CD4-positive, alpha-beta memory T cell (primary cell): ENCODE results near the gene TMEM174. TPM values are rescaled to one million over a fixed set of nuclear protein-coding genes. Genes with fewer than 3 reads are reported as not detected.

Experiments
- CTCF ChIA-PET: fragments of 350-600 bp; sonication (Branson Sonifier 250); formaldehyde crosslinking; loops from one replicate; lab custom pipeline; 2021; ENCODE audit warnings: inconsistent platforms; ENCODE audit not compliant: partially characterized antibody; lab: Charles Lee
- POLR2A ChIA-PET: fragments of 350-600 bp; sonication (Branson Sonifier 250); formaldehyde crosslinking; loops from one replicate; lab custom pipeline; 2021; ENCODE audit not compliant: partially characterized antibody; lab: Charles Lee
- DNase-seq, 5 donors: peaks; one replicate each; pipeline versions ENCODE4 v3.0.0 to v3.0.0-alpha.2; 2020 to 2022; ENCODE audit warnings: mixed read lengths in 1 of 5
- H3K27ac ChIP-seq: one replicate; pipeline ENCODE4 v1.7.0; 2013; ENCODE audit warnings: low read depth, low read length
- H3K27me3 ChIP-seq: 2 replicates; pipeline ENCODE4 v1.7.0; 2013; ENCODE audit warnings: mild to moderate bottlenecking, low read length, moderate library complexity; ENCODE audit not compliant: insufficient read depth
- H3K36me3 ChIP-seq: 2 replicates; pipeline ENCODE4 v1.7.0; 2013; ENCODE audit warnings: mild to moderate bottlenecking, low read length, moderate library complexity; ENCODE audit not compliant: insufficient read depth
- H3K4me1 ChIP-seq: 2 replicates; pipeline ENCODE4 v1.7.0; 2013; ENCODE audit warnings: mild to moderate bottlenecking, low read length, moderate library complexity; ENCODE audit not compliant: insufficient read depth
- H3K4me3 ChIP-seq, 2 donors: one replicate each; pipeline ENCODE4 v1.7.0; 2013; ENCODE audit warnings: low read length in 2 of 2, mild to moderate bottlenecking in 1 of 2
- H3K9me3 ChIP-seq, 2 donors: one replicate each; pipeline ENCODE4 v1.7.0; 2013; ENCODE audit warnings: low read length in 2 of 2, control low read depth in 1 of 2; ENCODE audit not compliant: control insufficient read depth in 1 of 2
- H3K27ac Mint-ChIP-seq, 7 donors: one replicate each; pipeline ENCODE4 v1.8.0; 2020 to 2021; ENCODE audit warnings: mixed read lengths in 7 of 7, mild to moderate bottlenecking in 6 of 7, inconsistent platforms in 3 of 7, moderate library complexity in 3 of 7
- H3K27me3 Mint-ChIP-seq, 2 donors: one replicate each; pipeline ENCODE4 v1.8.0; 2020 to 2021; ENCODE audit warnings: mixed read lengths in 2 of 2
- H3K36me3 Mint-ChIP-seq, 2 donors: one replicate each; pipeline ENCODE4 v1.8.0; 2020 to 2021; ENCODE audit warnings: mixed read lengths in 2 of 2, inconsistent platforms in 1 of 2, mild to moderate bottlenecking in 1 of 2
- H3K4me1 Mint-ChIP-seq, 4 donors: one replicate each; pipeline ENCODE4 v1.8.0; 2020 to 2021; ENCODE audit warnings: mixed read lengths in 4 of 4, mild to moderate bottlenecking in 1 of 4
- H3K4me3 Mint-ChIP-seq, 8 donors: one replicate each; pipeline ENCODE4 v1.8.0; 2020 to 2021; ENCODE audit warnings: mixed read lengths in 8 of 8, mild to moderate bottlenecking in 7 of 8, moderate library complexity in 6 of 8, inconsistent platforms in 3 of 8
- H3K9me3 Mint-ChIP-seq, 8 donors: one replicate each; pipeline ENCODE4 v1.8.0; 2020 to 2021; ENCODE audit warnings: mixed read lengths in 8 of 8, mild to moderate bottlenecking in 5 of 8, inconsistent platforms in 3 of 8, moderate library complexity in 1 of 8
- intact Hi-C: fragments of 100-400 bp; cut with micrococcal nuclease; formaldehyde crosslinking; loops from one replicate; pipeline ENCODE4 v1.15.1; 2023
- polyA plus RNA-seq, 2 donors: library from polyadenylated mRNA; unstranded; fragments of 300-500 nt; fragmentation: Illumina TruSeq; gene quantifications; one replicate each; pipeline ENCODE4 v1.2.3, GENCODE V29; 2021
- total RNA-seq, 2 experiments: library from RNA; stranded (reverse); gene quantifications; one replicate each; pipeline ENCODE4 v1.2.3, GENCODE V29; 2021

Gene TMEM174, protein sequence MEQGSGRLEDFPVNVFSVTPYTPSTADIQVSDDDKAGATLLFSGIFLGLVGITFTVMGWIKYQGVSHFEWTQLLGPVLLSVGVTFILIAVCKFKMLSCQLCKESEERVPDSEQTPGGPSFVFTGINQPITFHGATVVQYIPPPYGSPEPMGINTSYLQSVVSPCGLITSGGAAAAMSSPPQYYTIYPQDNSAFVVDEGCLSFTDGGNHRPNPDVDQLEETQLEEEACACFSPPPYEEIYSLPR
- total RNA-seq (not detected), polyA plus RNA-seq (not detected)

- H3K9me3 Mint-ChIP-seq, result peaks cover 0 to 5% (median 0%) of the 10 kb centered on the region in 8 donors
- CTCF ChIA-PET, result no interaction called here
These were observed at the start of gene TMEM174 for GRCh38 chr5:73172951-73173350. Gene TMEM174 (plus strand): TSS chr5:73173193. CDS start chr5:73173244, 51 bp downstream.

GRCh38 chr5:73125289-73125688 is 47.7 kb upstream of the TMEM174 start:
- peaks cover 33 to 34% of the 10 kb centered on the region in 2 donors for H3K27me3 Mint-ChIP-seq
- ChIA-PET CTCF (interaction anchor here (1.3 kb wide), 1 partner anchor 9 kb away, joined by 3 read pairs; no protein-coding TSS in a partner anchor), POLR2A (no interaction called here)
- Histone ChIP-seq H3K9me3 (no peaks in the 10 kb centered on the region), H3K36me3 (no peaks in the 10 kb centered on the region), H3K4me1 (peaks cover 13% of the 10 kb centered on the region), H3K27ac (no peak overlapping the region), H3K27me3 (peaks cover 5% of the 10 kb centered on the region), H3K4me3 (no peak overlapping the region)
- no peak for DNase-seq
- no peak overlapping the region for H3K4me3 Mint-ChIP-seq
- H3K9me3 Mint-ChIP-seq, result no peaks in the 10 kb centered on the region
- intact Hi-C loops, result no loop called here
- H3K4me1 Mint-ChIP-seq, result peaks cover 12 to 30% (median 19%) of the 10 kb centered on the region in 4 donors
- H3K27ac Mint-ChIP-seq, result no peak overlapping the region
- H3K36me3 Mint-ChIP-seq, result no peaks in the 10 kb centered on the region

More at GRCh38 chr5:73172951-73173350, at the start of gene TMEM174:
- Mint-ChIP-seq H3K4me1 (no peaks in the 10 kb centered on the region), H3K4me3 (peak within 1 kb of the TSS in 1 of 8 donors; percentile 12), H3K27me3 (peaks cover 40 to 46% of the 10 kb centered on the region in 2 donors), H3K27ac (no peak within 1 kb of the TSS), H3K36me3 (no peaks in the 10 kb centered on the region)
- intact Hi-C loops, result no loop called here
- Histone ChIP-seq H3K4me1 (no peaks in the 10 kb centered on the region), H3K27ac (no peak within 1 kb of the TSS), H3K27me3 (no peaks in the 10 kb centered on the region), H3K36me3 (no peaks in the 10 kb centered on the region), H3K9me3 (no peaks in the 10 kb centered on the region), H3K4me3 (no peak within 1 kb of the TSS)
- POLR2A ChIA-PET, result no interaction called here
- no peak for DNase-seq

DNA sequence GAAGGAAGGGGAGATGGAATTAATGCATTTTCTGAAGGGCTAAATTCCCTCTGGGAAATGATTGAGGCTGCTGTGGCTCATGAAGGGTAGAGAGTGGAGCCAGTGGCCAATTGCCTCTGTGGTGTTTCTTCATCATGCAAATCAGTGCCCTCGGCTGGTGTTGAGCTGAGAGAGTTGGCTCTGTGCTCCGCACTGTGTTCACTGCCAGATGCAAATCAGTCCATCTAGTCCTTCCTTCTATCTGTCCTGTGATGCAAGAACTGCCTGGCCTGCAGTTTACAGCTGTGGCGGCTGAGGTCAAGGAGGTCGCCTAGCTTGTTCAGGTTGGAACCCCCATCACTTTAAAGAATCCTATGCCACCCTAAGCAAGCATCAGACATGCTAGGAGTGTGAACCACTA is 46.6 kb upstream of the TMEM174 start:
- Histone ChIP-seq H3K36me3 (no peaks in the 10 kb centered on the region), H3K4me3 (no peak overlapping the region), H3K4me1 (peaks cover 13% of the 10 kb centered on the region), H3K27me3 (no peaks in the 10 kb centered on the region), H3K9me3 (no peaks in the 10 kb centered on the region), H3K27ac (no peak overlapping the region)
- H3K27ac Mint-ChIP-seq, result no peak overlapping the region
- peaks cover 29 to 31% of the 10 kb centered on the region in 2 donors for H3K27me3 Mint-ChIP-seq
- ChIA-PET CTCF (no interaction called here), POLR2A (no interaction called here)
- DNase-seq, result no peak
- no peaks in the 10 kb centered on the region for H3K36me3 Mint-ChIP-seq
- peaks cover 9 to 23% (median 14%) of the 10 kb centered on the region in 4 donors for H3K4me1 Mint-ChIP-seq
- intact Hi-C loops, result no loop called here
- no peak overlapping the region for H3K4me3 Mint-ChIP-seq
- H3K9me3 Mint-ChIP-seq, result no peaks in the 10 kb centered on the region

DNA sequence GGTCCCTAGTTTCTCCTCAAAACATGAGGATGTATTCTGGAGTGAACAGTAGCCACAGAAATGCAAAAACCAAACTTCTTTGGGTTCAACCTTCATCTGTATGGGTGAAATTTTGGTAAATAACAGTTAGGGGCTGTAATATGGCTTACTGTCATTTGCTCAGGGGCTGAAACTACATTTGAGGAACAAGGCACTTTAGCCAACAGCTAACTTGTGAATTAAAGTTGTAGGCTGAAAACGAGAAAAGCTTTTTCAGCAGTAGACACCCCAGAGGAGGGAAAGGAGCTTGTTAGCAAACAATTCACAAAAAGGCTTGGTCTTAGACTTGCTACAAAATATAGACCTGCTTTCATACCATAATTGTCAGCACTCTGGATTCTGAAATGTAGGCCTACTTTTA is 46.0 kb upstream of the TMEM174 start:
- no peak overlapping the region for H3K4me3 ChIP-seq
- H3K27me3 ChIP-seq, result no peaks in the 10 kb centered on the region
- intact Hi-C loops, result no loop called here
- ChIA-PET CTCF (no interaction called here), POLR2A (no interaction called here)
- H3K4me1 Mint-ChIP-seq, result peaks cover 9 to 18% (median 12%) of the 10 kb centered on the region in 4 donors
- H3K27me3 Mint-ChIP-seq, result peaks cover 24 to 30% of the 10 kb centered on the region in 2 donors
- no peak overlapping the region for H3K27ac Mint-ChIP-seq
- H3K36me3 Mint-ChIP-seq, result no peaks in the 10 kb centered on the region
- no peak overlapping the region for H3K4me3 Mint-ChIP-seq
- H3K9me3 Mint-ChIP-seq, result no peaks in the 10 kb centered on the region
- DNase-seq, result no peak
- H3K36me3 ChIP-seq, result no peaks in the 10 kb centered on the region
- H3K27ac ChIP-seq, result no peak overlapping the region
- H3K9me3 ChIP-seq, result no peaks in the 10 kb centered on the region
- peaks cover 13% of the 10 kb centered on the region for H3K4me1 ChIP-seq

- Histone ChIP-seq H3K27ac (no peak overlapping the region), H3K9me3 (no peaks in the 10 kb centered on the region), H3K27me3 (no peaks in the 10 kb centered on the region), H3K36me3 (no peaks in the 10 kb centered on the region), H3K4me1 (no peaks in the 10 kb centered on the region), H3K4me3 (no peak overlapping the region)
- ChIA-PET POLR2A (no interaction called here), CTCF (no interaction called here)
- DNase-seq, result no peak
- peaks cover 15 to 26% of the 10 kb centered on the region in 2 donors for H3K27me3 Mint-ChIP-seq
- intact Hi-C loops, result no loop called here
- peaks cover 0 to 3% (median 2%) of the 10 kb centered on the region in 4 donors for H3K4me1 Mint-ChIP-seq
- H3K36me3 Mint-ChIP-seq, result no peaks in the 10 kb centered on the region
- no peak overlapping the region for H3K27ac Mint-ChIP-seq
- no peaks in the 10 kb centered on the region for H3K9me3 Mint-ChIP-seq
- H3K4me3 Mint-ChIP-seq, result no peak overlapping the region
These were observed 43.9 kb upstream of the TMEM174 start for GRCh38 chr5:73129143-73129542.

DNA sequence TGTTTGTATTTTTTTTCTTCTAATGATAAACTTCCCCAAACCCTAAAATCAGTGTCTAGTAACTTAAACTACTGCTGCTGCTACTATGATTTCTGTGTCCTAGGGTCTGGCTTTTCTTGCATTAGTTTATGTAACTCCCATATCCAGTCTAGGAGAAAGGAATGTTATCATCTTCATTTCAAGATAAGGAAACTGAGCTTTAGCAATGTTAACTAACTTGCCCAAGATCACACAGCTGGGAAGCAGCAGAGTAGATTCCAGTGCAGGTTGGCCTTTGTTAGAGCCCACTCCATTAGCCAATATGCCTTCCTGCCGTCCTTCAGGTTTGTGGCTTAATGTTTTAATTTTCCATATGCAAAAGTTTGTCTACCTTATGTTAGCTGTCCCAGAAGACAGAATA is 42.2 kb upstream of the TMEM174 start:
- POLR2A ChIA-PET, result no interaction called here

DNA sequence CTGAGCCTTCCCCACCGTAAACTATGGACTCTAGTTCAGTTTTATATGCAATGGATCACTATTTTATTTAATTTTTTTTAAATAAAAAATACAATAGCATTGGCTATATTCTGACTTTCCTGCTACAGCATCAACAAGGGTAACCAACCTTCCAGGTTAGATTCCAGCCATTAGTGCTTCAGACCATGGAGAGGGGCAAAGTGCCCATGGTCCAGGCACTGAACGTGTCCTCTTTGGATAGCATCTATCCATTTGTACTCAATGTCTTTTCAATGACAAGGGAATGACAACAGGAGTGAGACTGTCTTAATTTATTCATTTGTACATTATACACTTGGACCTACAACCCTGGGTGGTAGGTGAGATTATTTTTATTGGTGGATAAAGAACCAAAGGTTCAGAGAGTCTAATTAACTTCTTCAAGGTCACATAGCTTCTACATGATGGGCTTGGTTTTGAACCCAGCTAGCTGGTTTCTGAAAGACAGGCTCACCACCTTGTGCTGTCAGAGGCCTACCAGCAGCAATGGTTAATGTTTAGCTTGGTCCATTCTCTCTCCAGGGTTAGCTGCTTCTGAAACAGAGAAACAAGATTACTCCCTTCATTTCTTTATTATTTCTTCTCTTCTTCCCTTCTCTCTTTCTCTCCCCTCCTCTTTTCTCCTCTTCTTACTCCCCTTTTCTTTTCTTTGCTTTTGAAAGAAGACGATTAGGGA is 41.1 kb upstream of the TMEM174 start:
- Histone ChIP-seq H3K27ac (no peak overlapping the region), H3K36me3 (no peaks in the 10 kb centered on the region), H3K27me3 (peaks cover 10% of the 10 kb centered on the region), H3K4me1 (no peaks in the 10 kb centered on the region), H3K4me3 (no peak overlapping the region), H3K9me3 (no peaks in the 10 kb centered on the region)
- H3K27me3 Mint-ChIP-seq, result peaks cover 20 to 22% of the 10 kb centered on the region in 2 donors
- no peak for DNase-seq
- POLR2A ChIA-PET, result no interaction called here
- no peaks in the 10 kb centered on the region for H3K36me3 Mint-ChIP-seq
- H3K27ac Mint-ChIP-seq, result no peak overlapping the region
- no peaks in the 10 kb centered on the region for H3K9me3 Mint-ChIP-seq
- H3K4me3 Mint-ChIP-seq, result no peak overlapping the region
- CTCF ChIA-PET, result no interaction called here
- peaks cover 0 to 2% (median 0%) of the 10 kb centered on the region in 4 donors for H3K4me1 Mint-ChIP-seq
- intact Hi-C loops, result no loop called here

More for the DNA sequence above, 42.2 kb upstream of the TMEM174 start:
- Mint-ChIP-seq H3K27me3 (peaks cover 22 to 23% of the 10 kb centered on the region in 2 donors), H3K4me1 (peaks cover 0 to 2% (median 0%) of the 10 kb centered on the region in 4 donors), H3K27ac (no peak overlapping the region), H3K36me3 (no peaks in the 10 kb centered on the region), H3K4me3 (no peak overlapping the region), H3K9me3 (no peaks in the 10 kb centered on the region)
- no peak for DNase-seq
- H3K27me3 ChIP-seq, result peaks cover 5% of the 10 kb centered on the region
- no peak overlapping the region for H3K4me3 ChIP-seq
- CTCF ChIA-PET, result no interaction called here
- H3K27ac ChIP-seq, result no peak overlapping the region
- H3K9me3 ChIP-seq, result no peaks in the 10 kb centered on the region
- no peaks in the 10 kb centered on the region for H3K36me3 ChIP-seq
- no peaks in the 10 kb centered on the region for H3K4me1 ChIP-seq
- intact Hi-C loops, result no loop called here
